Ovary (tissue), 9 donors: ENCODE results near the gene CACNB4. TPM values are rescaled to one million over a fixed set of nuclear protein-coding genes. Genes with fewer than 3 reads are reported as not detected.

Experiments used
- DNase-seq, 5 donors: peaks; one replicate each; pipeline ENCODE4 v3.0.0-alpha.2; 2019 to 2020
- H3K27ac ChIP-seq, 2 donors: fragments of 200-600 bp; one replicate each; pipeline versions ENCODE4 v1.5.1 to v1.8.0; 2019 to 2022
- H3K27me3 ChIP-seq: fragments of 200-600 bp; one replicate; pipeline ENCODE4 v1.8.0; 2022
- H3K36me3 ChIP-seq: fragments of 200-600 bp; sonication (generic); one replicate; pipeline ENCODE4 v1.5.1; 2019
- H3K4me1 ChIP-seq: one replicate; pipeline ENCODE4 v1.8.1; 2013; ENCODE audit warnings: mild to moderate bottlenecking, moderate library complexity; ENCODE audit not compliant: insufficient read depth
- H3K4me3 ChIP-seq: fragments of 200-600 bp; sonication (generic); one replicate; pipeline ENCODE4 v1.5.1; 2017
- H3K9me3 ChIP-seq, 2 donors: fragments of 200-600 bp in 1 of 2; sonication (generic) in 1 of 2; one replicate each; pipeline versions ENCODE4 v1.5.1 to v1.8.1; 2013 to 2019; ENCODE audit warnings: mild to moderate bottlenecking in 1 of 2, moderate library complexity in 1 of 2
- CTCF ChIP-seq, 3 donors: fragments of 450-650 bp in 2 of 3; fragments of 200-600 bp in 1 of 3; IDR thresholded peaks; one replicate each; pipeline versions ENCODE4 v1.5.1 to v1.8.0; 2016 to 2022; ENCODE audit warnings: antibody characterized with exemption in 3 of 3, mild to moderate bottlenecking in 1 of 3
- EP300 ChIP-seq: sonication (generic); formaldehyde crosslinking; IDR thresholded peaks from one replicate; pipeline ENCODE4 v1.6.1; 2017; ENCODE audit warnings: antibody characterized with exemption
- POLR2A ChIP-seq: fragments of 450-650 bp; IDR thresholded peaks from one replicate; pipeline ENCODE4 v1.6.1; 2017; ENCODE audit warnings: antibody characterized with exemption, mild to moderate bottlenecking, moderate library complexity
- WGBS, 3 donors: extraction: QIAGEN DNeasy Blood & Tissue Kit in 1 of 3; methylation state at CpG; one replicate each; pipeline versions ENCODE4 v1.1.5 to v1.1.7; 2013 to 2017; 5-methylcytosine and 5-hydroxymethylcytosine counted together
- intact Hi-C, 4 donors: fragments of 100-400 bp; cut with DNase I; formaldehyde crosslinking; loops; one replicate each; pipeline versions ENCODE4 v1.11.0 to v1.15.1; 2022 to 2023
- polyA plus RNA-seq, 2 donors: library from polyadenylated mRNA; stranded (reverse); fragments of 200-250 nt in 1 of 2; fragments of 350-450 nt in 1 of 2; fragmentation: Illumina TruSeq in 1 of 2; extraction: RNeasy Lipid Tissue Mini Kit (QIAGEN cat#74804) in 1 of 2; gene quantifications; one replicate each; pipeline ENCODE4 v1.2.3, GENCODE V29; 2013 to 2014
- total RNA-seq, 7 donors: library from RNA; depleted of rRNA in 2 of 7; stranded (reverse); fragments of >200 nt in 2 of 7; fragmentation: NEBNext Ultra II Directional in 3 of 7; extraction: Animal tissue kit (Norgen Biotek cat#: 25700) in 3 of 7; gene quantifications; one replicate each; pipeline versions ENCODE4 v1.1.0 to v1.2.4, GENCODE V29; 2016 to 2023
- donor health status: DM: no; HTN: no; CAD: no; lungs with moderate emphysema.
- donor health status: DM: no; HTN: no; CAD: no.
- donor health status: Bipolar disorder and iron deficiency.
- donor health status: DM: yes; HTN: yes; CAD: no.
- donor health status: DM: no; HTN: no; CAD: no.
- donor health status: DM: yes; HTN: yes; CAD: no.

The CACNB4 gene
- total and polyA plus RNA-seq, 9 donors = 0.23 to 1.9 (median 1.0) TPM

DNA sequence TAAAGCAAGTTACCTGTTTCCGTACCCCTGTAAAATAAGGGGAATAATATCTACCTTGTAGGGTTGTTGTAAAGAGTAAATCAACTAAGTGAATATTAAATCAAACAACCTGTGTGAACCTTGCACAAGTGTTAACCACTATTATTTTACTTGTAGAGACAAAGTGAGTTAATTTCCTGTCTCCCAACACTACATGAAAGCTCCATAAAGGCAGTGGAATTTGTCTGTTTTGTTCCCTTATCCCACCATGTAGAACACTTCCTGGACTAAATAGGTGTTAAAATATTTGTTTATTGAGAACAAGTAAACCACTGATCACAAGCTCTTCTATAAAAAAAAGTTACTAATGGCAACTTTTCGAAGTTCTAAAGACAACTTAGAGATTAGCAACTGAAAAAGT is 274.0 kb downstream of the CACNB4 start:
- Histone ChIP-seq H3K27ac (no peak overlapping the region), H3K9me3 (no peaks in the 10 kb centered on the region), H3K4me1 (peaks cover 6% of the 10 kb centered on the region), H3K36me3 (no peaks in the 10 kb centered on the region), H3K27me3 (no peaks in the 10 kb centered on the region), H3K4me3 (no peak overlapping the region)
- no peak for TF ChIP-seq CTCF (IDR thresholded peaks at IDR 0.05)
- no peak for TF ChIP-seq EP300
- no peak for TF ChIP-seq POLR2A
- intact Hi-C loops = no loop called here
- WGBS, 3 donors = 73 to 83% (median 76%) methylated on average over 2 of the region's 2 CpGs
- DNase-seq = no peak

GRCh38 chr2:151823651-151824050 is 275.2 kb downstream of the CACNB4 start:
- H3K4me1 ChIP-seq = peaks cover 6% of the 10 kb centered on the region
- no peak overlapping the region for H3K27ac ChIP-seq
- H3K9me3 ChIP-seq = no peaks in the 10 kb centered on the region
- WGBS, 3 donors = 59 to 65% (median 60%) methylated on average over 6 of the region's 6 CpGs
- no peak for DNase-seq
- H3K36me3 ChIP-seq = no peaks in the 10 kb centered on the region
- no peak overlapping the region for H3K4me3 ChIP-seq
- H3K27me3 ChIP-seq = no peaks in the 10 kb centered on the region
- TF ChIP-seq CTCF (IDR thresholded peaks at IDR 0.05) = no peak
- TF ChIP-seq POLR2A = no peak
- TF ChIP-seq EP300 = no peak
- intact Hi-C loops = no loop called here

DNA sequence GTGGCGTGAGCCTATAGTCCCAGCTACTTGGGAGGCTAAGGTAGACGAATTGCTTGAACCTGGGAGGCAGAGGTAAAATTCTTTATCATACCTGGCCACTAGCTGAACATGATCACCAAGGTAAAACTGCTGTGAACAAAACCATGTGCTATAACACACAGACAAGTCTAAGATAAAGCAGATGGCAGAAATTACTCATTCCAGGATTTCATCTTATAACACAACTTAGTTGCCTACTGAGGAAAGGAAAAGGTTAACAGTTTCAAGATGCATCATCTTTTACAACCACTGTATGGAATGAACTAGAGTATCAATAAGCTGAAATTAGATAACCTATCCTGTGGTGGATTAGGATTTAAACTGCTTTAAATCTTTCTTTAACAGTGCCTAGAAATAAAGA is 278.9 kb downstream of the CACNB4 start:
- no peaks in the 10 kb centered on the region for H3K9me3 ChIP-seq
- no peak for DNase-seq
- no peaks in the 10 kb centered on the region for H3K36me3 ChIP-seq
- H3K4me3 ChIP-seq = no peak overlapping the region
- no peak overlapping the region for H3K27ac ChIP-seq
- TF ChIP-seq CTCF (IDR thresholded peaks at IDR 0.05) (no peak), EP300 (no peak), POLR2A (no peak)
- no peaks in the 10 kb centered on the region for H3K27me3 ChIP-seq
- intact Hi-C loops = no loop called here
- H3K4me1 ChIP-seq = peaks cover 1% of the 10 kb centered on the region
- WGBS, 3 donors = 94 to 99% (median 96%) methylated on average over 2 of the region's 2 CpGs

GRCh38 chr2:151817929-151818328 is 280.9 kb downstream of the CACNB4 start:
- Histone ChIP-seq H3K4me1 (no peaks in the 10 kb centered on the region), H3K27me3 (no peaks in the 10 kb centered on the region), H3K36me3 (no peaks in the 10 kb centered on the region), H3K9me3 (no peaks in the 10 kb centered on the region), H3K4me3 (no peak overlapping the region), H3K27ac (no peak overlapping the region)
- WGBS, 3 donors = 85 to 95% (median 95%) methylated on average over 3 of the region's 3 CpGs
- DNase-seq = no peak
- intact Hi-C loops = no loop called here
- TF ChIP-seq CTCF (IDR thresholded peaks at IDR 0.05) (no peak), EP300 (no peak), POLR2A (no peak)

DNA sequence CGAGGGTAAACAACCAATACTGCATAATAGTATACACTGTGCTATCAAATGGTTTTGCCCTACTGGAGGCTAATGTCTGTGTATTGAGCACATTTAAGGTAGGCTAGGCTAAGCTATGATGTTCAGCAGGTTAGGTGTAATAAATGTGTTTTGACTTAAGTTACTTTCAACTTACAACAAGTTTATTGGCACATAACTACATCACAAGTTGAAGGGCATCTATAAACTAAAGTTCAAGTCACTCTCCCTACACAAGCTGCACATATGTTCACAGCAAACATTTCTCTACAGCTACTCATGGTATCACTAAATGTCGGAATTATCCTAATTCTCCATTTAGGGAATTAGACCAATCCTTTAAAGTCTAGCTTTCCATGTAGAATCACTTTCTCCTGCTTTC is 282.0 kb downstream of the CACNB4 start:
- no peak for DNase-seq
- Histone ChIP-seq H3K27me3 (no peaks in the 10 kb centered on the region), H3K27ac (no peak overlapping the region), H3K9me3 (no peaks in the 10 kb centered on the region), H3K36me3 (no peaks in the 10 kb centered on the region), H3K4me1 (no peaks in the 10 kb centered on the region), H3K4me3 (no peak overlapping the region)
- 93 to 98% (median 95%) methylated on average over 2 of the region's 2 CpGs for WGBS, 3 donors
- TF ChIP-seq POLR2A = no peak
- TF ChIP-seq CTCF (IDR thresholded peaks at IDR 0.05) = no peak
- TF ChIP-seq EP300 = no peak
- intact Hi-C loops = no loop called here
